Measurements from ENCODE around the gene SPAG17. TPM values are rescaled to one million over a fixed set of nuclear protein-coding genes. Genes with fewer than 3 reads are reported as not detected.
"Not testable (repeated sequence)": the region's sequence is repeated elsewhere in the genome, so short reads cannot be mapped to it uniquely, and the experiment has no call there.

The SPAG17 gene
- total RNA-seq, 1 donor from 2014 or later, result 1.2 TPM

GRCh38 chr1:117930173-117930447, 254.9 kb downstream of the SPAG17 start:
- DNase-seq (ENCODE audit: low read depth), result peak; percentile 2
- H3K4me3 ChIP-seq (ENCODE audit: low read depth, low read length), result peak overlapping the region; percentile 97
- no peak for TF ChIP-seq CTCF (conservative IDR thresholded peaks at IDR 0.05; ENCODE audit: low read depth, low read length)

GRCh38 chr1:117929343-117930172, 255.5 kb downstream of the SPAG17 start, which contains the start of the genes GDAP2 and WDR3:
Gene GDAP2 (minus strand): TSS chr1:117929621. CDS start chr1:117920357, 9,264 bp downstream.
Gene WDR3 (plus strand): TSS chr1:117929739. CDS start chr1:117933320, 3,581 bp downstream.
- peak; percentile 83 for DNase-seq (ENCODE audit: low read depth)
- H3K4me3 ChIP-seq (ENCODE audit: low read depth, low read length), result peak within 1 kb of the TSS; percentile 97
- no peak for TF ChIP-seq CTCF (conservative IDR thresholded peaks at IDR 0.05; ENCODE audit: low read depth, low read length)

GRCh38 chr1:117928881-117929342, 256.1 kb downstream of the SPAG17 start:
- TF ChIP-seq CTCF (conservative IDR thresholded peaks at IDR 0.05; ENCODE audit: low read depth, low read length), result peak; percentile 22
- DNase-seq (ENCODE audit: low read depth), result peak; percentile 16
- H3K4me3 ChIP-seq (ENCODE audit: low read depth, low read length), result peak overlapping the region; percentile 97

GRCh38 chr1:117925981-117926380, 259.0 kb downstream of the SPAG17 start:
- no peak for TF ChIP-seq CTCF (conservative IDR thresholded peaks at IDR 0.05; ENCODE audit: low read depth, low read length)
- H3K4me3 ChIP-seq (ENCODE audit: low read depth, low read length), result no peak overlapping the region
- DNase-seq (ENCODE audit: low read depth), result no peak

GRCh38 chr1:117922717-117923116, 262.3 kb downstream of the SPAG17 start:
- H3K4me3 ChIP-seq (ENCODE audit: low read depth, low read length); DNase-seq (ENCODE audit: low read depth): not testable (repeated sequence)

GRCh38 chr1:117921991-117922390, 263.0 kb downstream of the SPAG17 start:
- no peak overlapping the region for H3K4me3 ChIP-seq (ENCODE audit: low read depth, low read length)
- no peak for DNase-seq (ENCODE audit: low read depth)
- no peak for TF ChIP-seq CTCF (conservative IDR thresholded peaks at IDR 0.05; ENCODE audit: low read depth, low read length)

GRCh38 chr1:117919376-117919775, 265.7 kb downstream of the SPAG17 start:
- no peak for TF ChIP-seq CTCF (conservative IDR thresholded peaks at IDR 0.05; ENCODE audit: low read depth, low read length)
- no peak overlapping the region for H3K4me3 ChIP-seq (ENCODE audit: low read depth, low read length)
- no peak for DNase-seq (ENCODE audit: low read depth)

All from epithelial cell of proximal tubule (primary cell).